K562 (cell line): ENCODE data around the gene MVK. TPM values are rescaled to one million over a fixed set of nuclear protein-coding genes. Genes with fewer than 3 reads are reported as not detected.

Experiments
- ATAC-seq: fragments of 200-7000 bp; cut with Tn5 transposase; 3 replicates; pipeline ENCODE4 v1.9.1; 2020; ENCODE audit warnings: moderate library complexity
- BruUV-seq: library from RNA; stranded (reverse); fragments of 400-500 nt; replicated peaks from 2 replicates; lab custom pipeline; 2021; lab: Mats Ljungman, UMichigan
- CTCF ChIA-PET: fragments of 300-600 bp; formaldehyde crosslinking; extraction: SDS; loops from one replicate; lab custom pipeline; 2021; ENCODE audit warnings: low intra/inter-chr PET ratio; lab: Yijun Ruan, JAX
- POLR2A ChIA-PET: fragments of 300-600, 350-650 bp; sonication (Branson Sonifier 250); formaldehyde crosslinking; extraction: SDS; loops from one replicate; lab custom pipeline; 2021; ENCODE audit warnings: antibody characterized with exemption, inconsistent platforms; lab: Yijun Ruan, JAX
- DNase-seq, 4 experiments: peaks; one replicate each; pipeline versions ENCODE4 v3.0.0 to v3.0.0-alpha.2; 2011 to 2018; ENCODE audit warnings: low spot score in 3 of 4, mixed read lengths in 3 of 4; ENCODE audit errors: extremely low read depth in 1 of 4
- FAIRE-seq: peaks from 2 replicates; lab custom pipeline; 2011; peaks lifted over from hg19 to GRCh38; lab: Jason Lieb, UNC
- H2AFZ ChIP-seq: 2 replicates; pipeline ENCODE4 v1.6.0; 2011; ENCODE audit warnings: low read depth, low read length, control low read depth, inconsistent platforms
- H3K27ac ChIP-seq: fragments of 200-600 bp; 3 replicates; pipeline ENCODE4 v1.8.0; 2011; ENCODE audit warnings: low read depth, mild to moderate bottlenecking, control low read depth, inconsistent platforms, low read length, moderate library complexity, mixed read lengths; ENCODE audit errors: extremely low read depth
- H3K27me3 ChIP-seq, 2 experiments: fragments of 300-600 bp in 1 of 2; 2 replicates in 1 of 2; 3 replicates in 1 of 2; pipeline versions ENCODE4 v1.6.0 to v1.8.0; 2011; ENCODE audit warnings: inconsistent platforms in 2 of 2, low read length in 2 of 2, mild to moderate bottlenecking in 1 of 2, mixed read lengths in 1 of 2, moderate library complexity in 1 of 2; ENCODE audit not compliant: control insufficient read depth in 2 of 2, insufficient read depth in 2 of 2
- H3K36me3 ChIP-seq: fragments of 300-600 bp; 3 replicates; pipeline ENCODE4 v1.8.0; 2011; ENCODE audit warnings: mild to moderate bottlenecking, low read length, inconsistent platforms; ENCODE audit not compliant: control insufficient read depth, insufficient read depth
- H3K4me1 ChIP-seq, 2 experiments: fragments of 200-600 bp in 1 of 2; replicated peaks in 1 of 2; 2 replicates in 1 of 2; 3 replicates in 1 of 2; pipeline versions ENCODE4 v1.5.1 to v1.8.0; 2011; ENCODE audit warnings: inconsistent platforms in 2 of 2, low read length in 2 of 2, mild to moderate bottlenecking in 1 of 2, mixed read lengths in 1 of 2, moderate library complexity in 1 of 2; ENCODE audit not compliant: control insufficient read depth in 2 of 2, insufficient read depth in 2 of 2
- H3K4me2 ChIP-seq: 2 replicates; pipeline ENCODE4 v1.6.1; 2011; ENCODE audit warnings: low read length, control low read depth, inconsistent platforms, mixed read lengths; ENCODE audit not compliant: insufficient read depth
- H3K4me3 ChIP-seq: fragments of 200-600 bp; sonication (generic), shearing (Covaris generic); 2 replicates; pipeline ENCODE4 v1.5.1; 2016; ENCODE audit warnings: control low read depth, inconsistent platforms
- H3K79me2 ChIP-seq: fragments of 200-600 bp; 3 replicates; pipeline ENCODE4 v1.8.0; 2011; ENCODE audit warnings: low read length, inconsistent platforms; ENCODE audit not compliant: control insufficient read depth, insufficient read depth
- H3K9ac ChIP-seq, 2 experiments: 2 replicates each; pipeline versions ENCODE4 v1.6.0 to v1.6.1; 2011; ENCODE audit warnings: low read depth in 2 of 2, low read length in 2 of 2, control low read depth in 1 of 2, inconsistent platforms in 1 of 2, mild to moderate bottlenecking in 1 of 2, mixed read lengths in 1 of 2; ENCODE audit not compliant: insufficient read depth in 1 of 2
- H3K9me1 ChIP-seq: one replicate; pipeline ENCODE4 v1.6.0; 2011; ENCODE audit warnings: inconsistent platforms, mild to moderate bottlenecking, low read length, moderate library complexity; ENCODE audit not compliant: control insufficient read depth, insufficient read depth
- H3K9me3 ChIP-seq: replicated peaks from 2 replicates; pipeline ENCODE4 v1.5.1; 2011; ENCODE audit warnings: low read depth, low read length, inconsistent platforms; ENCODE audit not compliant: control insufficient read depth, insufficient read depth
- H4K20me1 ChIP-seq: replicated peaks from 2 replicates; pipeline ENCODE4 v1.6.1; 2011; ENCODE audit warnings: low read length, inconsistent platforms, mixed read lengths; ENCODE audit not compliant: control insufficient read depth, insufficient read depth
- ARID1B ChIP-seq: fragments of 450-650 bp; IDR thresholded peaks from 2 replicates; pipeline ENCODE4 v1.6.1; 2016; ENCODE audit warnings: antibody characterized with exemption, mild to moderate bottlenecking, inconsistent platforms
- CHD1 ChIP-seq: fragments of 200-600 bp; sonication (generic); IDR thresholded peaks from one replicate; pipeline ENCODE4 v1.6.1; 2012; ENCODE audit warnings: mild to moderate bottlenecking, moderate library complexity, low read length, inconsistent platforms
- ELK1 ChIP-seq: sonication (generic); formaldehyde crosslinking; IDR thresholded peaks from 2 replicates; pipeline ENCODE4 v1.8.1; 2022; ENCODE audit warnings: missing genetic modification reagents
- FOXP4 ChIP-seq: sonication (generic); formaldehyde crosslinking; IDR thresholded peaks from 2 replicates; pipeline ENCODE4 v1.8.0; 2022; ENCODE audit warnings: mild to moderate bottlenecking, missing genetic modification reagents, borderline replicate concordance
- GTF2A2 ChIP-seq: IDR thresholded peaks from 2 replicates; pipeline ENCODE4 v1.6.1; 2016; ENCODE audit warnings: mild to moderate bottlenecking, missing genetic modification characterization, missing compliant biosample characterization
- IRF2 ChIP-seq: sonication (generic); formaldehyde crosslinking; IDR thresholded peaks from 2 replicates; pipeline ENCODE4 v1.8.1; 2022; ENCODE audit warnings: mild to moderate bottlenecking, missing genetic modification reagents
- JUND ChIP-seq, 2 experiments: IDR thresholded peaks; 2 replicates in 1 of 2; 3 replicates in 1 of 2; pipeline ENCODE4 v1.6.1; 2011; ENCODE audit warnings: borderline replicate concordance in 2 of 2, low read depth in 2 of 2, low read length in 2 of 2, improper control_type of control experiment in 1 of 2, missing biosample characterization in 1 of 2, missing genetic modification characterization in 1 of 2, missing genetic modification reagents in 1 of 2
- KDM4B ChIP-seq, 2 experiments: fragments of 450-650 bp in 1 of 2; sonication (generic) in 1 of 2; IDR thresholded peaks; 2 replicates each; pipeline ENCODE4 v1.6.1; 2016 to 2017; ENCODE audit warnings: borderline replicate concordance in 2 of 2, antibody characterized with exemption in 1 of 2, low read depth in 1 of 2, mild to moderate bottlenecking in 1 of 2
- KHSRP ChIP-seq: fragments of 450-650 bp; IDR thresholded peaks from 2 replicates; pipeline ENCODE4 v1.6.1; 2017
- MYBL2 ChIP-seq, 2 experiments: fragments of 450-650 bp in 1 of 2; sonication (generic) in 1 of 2; formaldehyde crosslinking in 1 of 2; IDR thresholded peaks; 2 replicates each; pipeline versions ENCODE4 v1.6.1 to v1.8.1; 2017 to 2022; ENCODE audit warnings: borderline replicate concordance in 1 of 2, inconsistent platforms in 1 of 2, low read depth in 1 of 2, mild to moderate bottlenecking in 1 of 2, missing genetic modification reagents in 1 of 2, moderate library complexity in 1 of 2
- POLR3A ChIP-seq: IDR thresholded peaks from 2 replicates; pipeline ENCODE4 v1.6.1; 2011; ENCODE audit warnings: borderline replicate concordance, mild to moderate bottlenecking, moderate library complexity; ENCODE audit not compliant: insufficient read length, insufficient read depth; ENCODE audit errors: extremely low read depth
- TOE1 ChIP-seq, 2 experiments: fragments of 450-650 bp in 1 of 2; sonication (generic) in 1 of 2; formaldehyde crosslinking in 1 of 2; IDR thresholded peaks; 2 replicates each; pipeline versions ENCODE4 v1.7.1 to v1.8.0; 2016 to 2022; ENCODE audit warnings: borderline replicate concordance in 2 of 2, mild to moderate bottlenecking in 2 of 2, antibody characterized with exemption in 1 of 2, inconsistent platforms in 1 of 2, low read depth in 1 of 2, missing genetic modification reagents in 1 of 2, moderate library complexity in 1 of 2
- ZFP1 ChIP-seq: fragments of 450-650 bp; formaldehyde crosslinking; IDR thresholded peaks from 2 replicates; pipeline ENCODE4 v1.4.0; 2020; ENCODE audit warnings: mild to moderate bottlenecking, mixed read lengths
- ZFP91 ChIP-seq: sonication (generic); formaldehyde crosslinking; IDR thresholded peaks from 2 replicates; pipeline ENCODE4 v1.8.0; 2022; ENCODE audit warnings: mild to moderate bottlenecking, missing genetic modification reagents
- ZFX ChIP-seq: sonication (generic); formaldehyde crosslinking; IDR thresholded peaks from 2 replicates; pipeline ENCODE4 v1.8.0; 2022; ENCODE audit warnings: mild to moderate bottlenecking, missing genetic modification reagents, moderate library complexity
- WGBS: fragments of 100-300 bp; shearing (Covaris generic); methylation state at CpG from one replicate; pipeline ENCODE4 v1.1.6; 2016; ENCODE audit warnings: low coverage, mixed read lengths; ENCODE audit not compliant: insufficient coverage; ENCODE audit errors: missing lambda C conversion rate; 5-methylcytosine and 5-hydroxymethylcytosine counted together
- in situ Hi-C: fragments of 300-500 bp; cut with MboI; formaldehyde crosslinking; loops from 4 replicates; pipeline ENCODE4 v1.15.0; 2018; ENCODE audit warnings: inconsistent platforms, mixed read lengths
- intact Hi-C: fragments of 100-400 bp; cut with micrococcal nuclease; formaldehyde crosslinking; loops from 2 replicates; pipeline ENCODE4 v1.14.2; 2022
- polyA plus RNA-seq, 8 experiments: library from polyadenylated mRNA; depleted of rRNA in 4 of 8; stranded (reverse) in 5 of 8; unstranded in 3 of 8; fragments of >200 nt; fragmentation: Nextera tagmentation in 2 of 8; fragmentation: Illumina TruSeq in 1 of 8; extraction: Ambion mirVana in 2 of 8; extraction: Trizol in 1 of 8; gene quantifications; 2 replicates each; pipeline versions ENCODE4 v1.2.1 to v1.2.3, GENCODE V29; 2011 to 2014; ENCODE audit warnings: inconsistent platforms in 1 of 8, missing spikeins in 1 of 8
- total RNA-seq, 7 experiments: library from RNA; depleted of rRNA in 6 of 7; stranded (reverse); fragments of >200 nt in 6 of 7; fragmentation: Illumina TruSeq in 2 of 7; extraction: Trizol in 2 of 7; gene quantifications; 2 replicates each; pipeline versions ENCODE4 v1.2.1 to v1.2.3, GENCODE V29; 2011 to 2021; ENCODE audit warnings: low replicate concordance in 1 of 7

The MVK gene
- total and polyA plus RNA-seq, 9 of the 15 experiments (the other 6 are each of a cell fraction or from before 2014, with no cell fraction given): 0.41 to 33.6 (median 18.8) TPM

- TF ChIP-seq FOXP4 (no peak), CHD1 (no peak), ELK1 (CRISPR knock-in tag) (no peak)
Observed at GRCh38 chr12:109607618-109608017, 34.0 kb downstream of the MVK start (continued).

- no TSS peak for BruUV-seq
- Histone ChIP-seq H3K27me3 (peaks cover 18 to 69% of the 10 kb centered on the region in 2 experiments; a peak in 4 of 5 replicates), H2AFZ (no peak overlapping the region), H3K36me3 (no peaks in the 10 kb centered on the region), H3K9ac (no peak overlapping the region), H3K4me2 (no peak overlapping the region), H3K9me1 (peaks cover 3% of the 10 kb centered on the region), H3K4me1 (peaks cover 0 to 11% of the 10 kb centered on the region in 2 experiments; a peak in 2 of 5 replicates), H3K27ac (no peak overlapping the region), H3K79me2 (no peaks in the 10 kb centered on the region), H3K4me3 (no peak overlapping the region), H4K20me1 (peaks cover 9% of the 10 kb centered on the region), H3K9me3 (no peaks in the 10 kb centered on the region)
- in situ Hi-C loops: no loop called here
- intact Hi-C loops: no loop called here
- FAIRE-seq (no peak), DNase-seq (no peak), ATAC-seq (no peak)
- WGBS: 2% methylated on average over 4 of the region's 4 CpGs
- POLR2A ChIA-PET: no interaction called here
- CTCF ChIA-PET: no interaction called here
- TF ChIP-seq ZFP91 (no peak), KDM4B (IDR thresholded peaks at IDR 0.05; ENCODE audit: borderline replicate concordance in 2 of 2, low read depth in 1 of 2) (no peak), ZFX (CRISPR knock-in tag) (no peak), IRF2 (CRISPR knock-in tag) (no peak), GTF2A2 (no peak), ARID1B (no peak), KHSRP (no peak), TOE1 (IDR thresholded peaks at IDR 0.05; ENCODE audit: borderline replicate concordance) (no peak), TOE1 (CRISPR knock-in tag; IDR thresholded peaks at IDR 0.05; ENCODE audit: borderline replicate concordance, low read depth) (no peak), JUND (IDR thresholded peaks at IDR 0.05; ENCODE audit: borderline replicate concordance, low read depth, low read length) (no peak), JUND (tag; IDR thresholded peaks at IDR 0.05; ENCODE audit: borderline replicate concordance, low read depth, low read length) (no peak), ZFP1 (CRISPR knock-in tag) (no peak), POLR3A (no peak), MYBL2 (IDR thresholded peaks at IDR 0.05; ENCODE audit: low read depth) (no peak), MYBL2 (CRISPR knock-in tag; IDR thresholded peaks at IDR 0.05; ENCODE audit: borderline replicate concordance) (no peak)
Observed at GRCh38 chr12:109608270-109608669, 34.7 kb downstream of the MVK start.
